HL-60 (cell line): ENCODE measurements around the gene DNAJB4.

Source experiments
- POLR2AphosphoS5 ChIP-seq: IDR thresholded peaks from 2 replicates; pipeline ENCODE4 v1.6.1; 2012; ENCODE audit warnings: low read depth
- SPI1 ChIP-seq: IDR thresholded peaks from 2 replicates; pipeline ENCODE4 v1.6.1; 2012; ENCODE audit warnings: low read depth, mild to moderate bottlenecking, borderline replicate concordance
- TF ChIP-seq, protein P1 (sequence below): IDR thresholded peaks from one replicate; pipeline ENCODE4 v1.5.1; 2011; ENCODE audit warnings: low read length, control low read depth, inconsistent platforms; ENCODE audit not compliant: insufficient read depth
- TF ChIP-seq, protein P2 (sequence below): IDR thresholded peaks from 2 replicates; pipeline ENCODE4 v1.6.1; 2012; ENCODE audit warnings: low read depth; ENCODE audit not compliant: insufficient replicate concordance

GRCh38 chr1:78051005-78051404 lies 46.3 kb downstream of the DNAJB4 start:
- TF ChIP-seq, protein P1, sequence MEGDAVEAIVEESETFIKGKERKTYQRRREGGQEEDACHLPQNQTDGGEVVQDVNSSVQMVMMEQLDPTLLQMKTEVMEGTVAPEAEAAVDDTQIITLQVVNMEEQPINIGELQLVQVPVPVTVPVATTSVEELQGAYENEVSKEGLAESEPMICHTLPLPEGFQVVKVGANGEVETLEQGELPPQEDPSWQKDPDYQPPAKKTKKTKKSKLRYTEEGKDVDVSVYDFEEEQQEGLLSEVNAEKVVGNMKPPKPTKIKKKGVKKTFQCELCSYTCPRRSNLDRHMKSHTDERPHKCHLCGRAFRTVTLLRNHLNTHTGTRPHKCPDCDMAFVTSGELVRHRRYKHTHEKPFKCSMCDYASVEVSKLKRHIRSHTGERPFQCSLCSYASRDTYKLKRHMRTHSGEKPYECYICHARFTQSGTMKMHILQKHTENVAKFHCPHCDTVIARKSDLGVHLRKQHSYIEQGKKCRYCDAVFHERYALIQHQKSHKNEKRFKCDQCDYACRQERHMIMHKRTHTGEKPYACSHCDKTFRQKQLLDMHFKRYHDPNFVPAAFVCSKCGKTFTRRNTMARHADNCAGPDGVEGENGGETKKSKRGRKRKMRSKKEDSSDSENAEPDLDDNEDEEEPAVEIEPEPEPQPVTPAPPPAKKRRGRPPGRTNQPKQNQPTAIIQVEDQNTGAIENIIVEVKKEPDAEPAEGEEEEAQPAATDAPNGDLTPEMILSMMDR = no peak
- TF ChIP-seq SPI1 (no peak), POLR2AphosphoS5 (no peak)
- TF ChIP-seq, protein P2, sequence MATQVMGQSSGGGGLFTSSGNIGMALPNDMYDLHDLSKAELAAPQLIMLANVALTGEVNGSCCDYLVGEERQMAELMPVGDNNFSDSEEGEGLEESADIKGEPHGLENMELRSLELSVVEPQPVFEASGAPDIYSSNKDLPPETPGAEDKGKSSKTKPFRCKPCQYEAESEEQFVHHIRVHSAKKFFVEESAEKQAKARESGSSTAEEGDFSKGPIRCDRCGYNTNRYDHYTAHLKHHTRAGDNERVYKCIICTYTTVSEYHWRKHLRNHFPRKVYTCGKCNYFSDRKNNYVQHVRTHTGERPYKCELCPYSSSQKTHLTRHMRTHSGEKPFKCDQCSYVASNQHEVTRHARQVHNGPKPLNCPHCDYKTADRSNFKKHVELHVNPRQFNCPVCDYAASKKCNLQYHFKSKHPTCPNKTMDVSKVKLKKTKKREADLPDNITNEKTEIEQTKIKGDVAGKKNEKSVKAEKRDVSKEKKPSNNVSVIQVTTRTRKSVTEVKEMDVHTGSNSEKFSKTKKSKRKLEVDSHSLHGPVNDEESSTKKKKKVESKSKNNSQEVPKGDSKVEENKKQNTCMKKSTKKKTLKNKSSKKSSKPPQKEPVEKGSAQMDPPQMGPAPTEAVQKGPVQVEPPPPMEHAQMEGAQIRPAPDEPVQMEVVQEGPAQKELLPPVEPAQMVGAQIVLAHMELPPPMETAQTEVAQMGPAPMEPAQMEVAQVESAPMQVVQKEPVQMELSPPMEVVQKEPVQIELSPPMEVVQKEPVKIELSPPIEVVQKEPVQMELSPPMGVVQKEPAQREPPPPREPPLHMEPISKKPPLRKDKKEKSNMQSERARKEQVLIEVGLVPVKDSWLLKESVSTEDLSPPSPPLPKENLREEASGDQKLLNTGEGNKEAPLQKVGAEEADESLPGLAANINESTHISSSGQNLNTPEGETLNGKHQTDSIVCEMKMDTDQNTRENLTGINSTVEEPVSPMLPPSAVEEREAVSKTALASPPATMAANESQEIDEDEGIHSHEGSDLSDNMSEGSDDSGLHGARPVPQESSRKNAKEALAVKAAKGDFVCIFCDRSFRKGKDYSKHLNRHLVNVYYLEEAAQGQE = no peak
